Cerebellar nuclear complex (tissue), 1 donor: ENCODE measurements around the gene NUDT19.
"Not testable (repeated sequence)": the region's sequence is repeated elsewhere in the genome, so short reads cannot be mapped to it uniquely, and the experiment has no call there.

Source experiments
- DNase-seq, 2 experiments: peaks; one replicate each; lab custom pipeline; 2025; lab: John Stamatoyannopoulos, UW

The NUDT19 gene

GRCh38 chr19:32674931-32675719, 16.5 kb upstream of the NUDT19 start, which contains the start of gene ANKRD27:
Gene ANKRD27, minus strand, starts transcription at chr19:32675180. Its CDS starts 16,165 bp downstream, at chr19:32659015.
- DNase-seq, result peak; percentile 86 to 90

GRCh38 chr19:32675720-32676185, 15.9 kb upstream of the NUDT19 start, which contains the start of gene RGS9BP:
Gene RGS9BP, plus strand, starts transcription at chr19:32675848. Its CDS starts 416 bp downstream, at chr19:32676264.
- DNase-seq, result no peak

- no peak for DNase-seq
Measured at GRCh38 chr19:32676186-32676894, 15.3 kb upstream of the NUDT19 start.

- no peak for DNase-seq
Measured at GRCh38 chr19:32676895-32677359, 14.7 kb upstream of the NUDT19 start.

GRCh38 chr19:32677657-32678056, 14.0 kb upstream of the NUDT19 start:
- DNase-seq, result no peak

GRCh38 chr19:32680986-32681385, 10.6 kb upstream of the NUDT19 start:
- no peak for DNase-seq

GRCh38 chr19:32682317-32682716, 9.3 kb upstream of the NUDT19 start:
- no peak for DNase-seq

GRCh38 chr19:32686847-32687475, 4.7 kb upstream of the NUDT19 start:
- DNase-seq, result no peak

- DNase-seq, result no peak
Measured at GRCh38 chr19:32687681-32688080, 3.9 kb upstream of the NUDT19 start.

- no peak for DNase-seq
Measured at GRCh38 chr19:32688311-32688710, 3.3 kb upstream of the NUDT19 start.

- no peak for DNase-seq
Measured at GRCh38 chr19:32691952-32692726, 518 bp downstream of the NUDT19 start.

- DNase-seq, result no peak
Measured at GRCh38 chr19:32692727-32693061, 1.1 kb downstream of the NUDT19 start.

GRCh38 chr19:32693151-32694108, 1.8 kb downstream of the NUDT19 start:
- not testable (repeated sequence) for DNase-seq

GRCh38 chr19:32694316-32694715, 2.7 kb downstream of the NUDT19 start:
- not testable (repeated sequence) for DNase-seq

- DNase-seq, result not testable (repeated sequence)
Measured at GRCh38 chr19:32694851-32695250, 3.2 kb downstream of the NUDT19 start.

- not testable (repeated sequence) for DNase-seq
Measured at GRCh38 chr19:32695506-32695905, 3.9 kb downstream of the NUDT19 start.

GRCh38 chr19:32696771-32697170, 5.2 kb downstream of the NUDT19 start:
- DNase-seq, result not testable (repeated sequence)

GRCh38 chr19:32700129-32700528, 8.5 kb downstream of the NUDT19 start:
- not testable (repeated sequence) for DNase-seq

- DNase-seq, result no peak
Measured at GRCh38 chr19:32702010-32702409, 10.4 kb downstream of the NUDT19 start.

- DNase-seq, result not testable (repeated sequence)
Measured at GRCh38 chr19:32704006-32704405, 12.4 kb downstream of the NUDT19 start.
